ENCODE results near the gene TCERG1L.

Gene TCERG1L

GRCh38 chr10:131315344-131315743 is 3.8 kb upstream of the TCERG1L start:
- DNase-seq = no peak

DNA sequence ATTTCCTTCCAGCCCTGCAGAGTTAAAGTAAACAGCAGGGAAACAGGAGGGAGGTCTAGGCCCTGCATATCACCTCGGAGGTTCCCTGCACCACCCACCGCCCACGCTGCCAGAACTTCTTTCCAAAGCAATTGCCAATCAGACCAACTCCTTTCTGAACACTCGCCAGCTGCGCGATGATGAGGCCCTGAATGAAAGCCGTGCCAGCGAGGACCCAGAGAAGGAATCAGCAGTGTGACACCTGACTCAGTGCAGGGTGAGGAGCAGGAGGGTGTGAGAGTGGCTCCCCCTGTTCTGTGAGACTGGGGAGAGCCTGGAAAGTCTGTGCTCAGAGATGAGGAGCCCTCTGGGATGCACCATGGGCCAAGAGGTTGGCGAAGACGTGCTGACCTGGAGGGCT is 3.3 kb upstream of the TCERG1L start:
- DNase-seq = no peak

DNA sequence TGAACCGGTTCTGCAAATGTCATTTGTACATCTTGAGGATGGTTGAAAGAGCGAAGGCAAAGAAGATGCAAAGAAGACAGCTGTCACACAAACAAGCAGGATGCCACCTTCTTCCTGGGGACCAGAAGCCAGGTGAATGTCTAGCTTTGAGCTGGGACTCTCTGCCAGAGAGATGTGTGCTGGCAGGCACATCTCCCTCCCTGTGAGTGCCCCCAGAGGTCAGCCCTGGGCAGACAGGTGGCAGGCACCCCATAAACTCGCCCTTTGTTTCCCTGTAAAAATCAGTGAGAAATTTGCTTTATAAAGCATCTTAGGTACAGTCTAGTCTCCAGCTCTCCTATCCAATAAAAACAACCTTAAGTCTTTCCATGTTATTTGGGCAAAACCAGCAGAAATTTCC is 2.6 kb upstream of the TCERG1L start:
- no peak for DNase-seq

- DNase-seq = no peak
These were observed 1.9 kb upstream of the TCERG1L start for GRCh38 chr10:131313377-131313776.

DNA sequence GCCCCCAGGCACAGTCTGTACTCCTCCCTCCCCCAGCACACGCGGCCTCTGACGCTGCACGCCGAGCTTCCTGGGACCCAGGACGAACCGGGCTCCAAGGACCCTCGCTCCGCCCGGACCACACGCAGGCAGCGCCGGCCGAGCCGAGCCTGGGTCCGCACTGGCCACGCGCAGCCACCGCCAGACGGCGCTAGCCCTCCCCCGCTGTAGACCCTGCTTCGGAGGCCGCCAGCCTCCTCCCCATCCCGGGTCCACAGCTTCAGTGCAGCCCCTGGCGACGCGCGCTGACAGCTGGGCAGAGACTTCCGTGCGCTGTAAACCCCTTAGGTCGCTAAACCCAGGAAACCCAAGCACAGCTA is 936 bp upstream of the TCERG1L start:
- peak; percentile 41 for DNase-seq

GRCh38 chr10:131311402-131311660 is 190 bp downstream of the TCERG1L start:
- no peak for DNase-seq

DNA sequence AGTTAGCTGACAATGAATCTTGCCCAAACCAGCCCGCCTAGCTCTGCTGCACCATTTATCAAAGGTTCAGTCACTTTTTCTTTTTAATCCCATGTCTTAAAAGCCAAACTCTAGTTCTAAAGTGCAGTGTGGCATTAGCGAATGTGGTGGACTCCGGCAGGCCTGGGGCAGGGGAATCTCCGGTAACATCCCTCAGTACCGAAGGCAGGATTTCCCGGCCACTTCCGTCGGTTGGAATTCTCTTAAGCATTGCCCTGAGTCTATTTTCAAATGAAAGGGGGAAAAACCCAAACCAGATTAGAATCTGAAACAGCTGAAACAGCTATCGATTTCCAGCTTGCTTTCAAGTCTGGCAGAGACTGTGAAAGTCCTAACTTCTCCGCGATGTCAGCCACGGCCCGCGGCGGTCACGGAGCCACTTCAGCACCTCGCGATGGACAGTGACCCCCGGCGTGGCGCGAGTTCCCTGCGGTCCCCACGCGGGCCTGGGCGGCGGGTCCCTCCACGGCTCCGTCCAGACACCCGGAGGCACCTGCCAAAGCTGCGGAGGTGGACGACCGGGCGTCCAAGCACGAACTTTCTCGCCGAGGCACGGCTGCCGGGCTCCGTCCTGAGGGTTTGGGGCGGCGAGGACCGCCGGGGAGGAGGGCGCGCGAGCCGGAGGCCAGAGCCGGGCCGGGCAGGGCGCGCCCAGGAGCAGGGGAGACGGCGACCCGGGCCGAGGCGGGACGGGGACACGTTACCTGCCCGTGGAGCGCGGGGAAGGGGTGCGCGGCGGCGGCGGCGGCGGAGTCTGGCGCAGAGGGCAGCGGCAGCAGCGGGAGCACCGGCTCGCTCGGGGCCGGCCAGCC is 745 bp downstream of the TCERG1L start:
- no peak for DNase-seq

GRCh38 chr10:131310142-131310541 is 1.4 kb downstream of the TCERG1L start:
- no peak for DNase-seq

GRCh38 chr10:131300508-131300907 is 11.0 kb downstream of the TCERG1L start:
- DNase-seq = no peak

DNA sequence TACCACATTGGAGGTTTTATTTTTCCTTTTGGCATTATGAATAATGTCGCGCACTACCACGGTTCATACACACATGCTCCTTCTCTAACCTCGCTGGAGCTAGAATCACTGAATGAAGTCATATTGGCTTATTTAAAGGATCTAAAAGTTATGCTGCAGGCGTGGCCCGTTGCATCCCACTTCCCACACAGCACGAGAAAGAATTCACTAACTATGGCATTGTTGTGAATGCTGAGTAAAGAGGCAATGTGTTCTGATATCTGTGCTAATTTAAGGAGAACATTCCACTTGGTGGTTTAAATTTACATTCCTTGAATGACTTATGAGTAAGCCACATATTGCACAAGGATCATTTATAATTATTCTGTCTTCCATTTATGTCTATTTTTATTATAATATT is 20.7 kb downstream of the TCERG1L start:
- no peak for DNase-seq

GRCh38 chr10:131288648-131289047 is 22.9 kb downstream of the TCERG1L start:
- DNase-seq = no peak

- no peak for DNase-seq
These were observed 28.6 kb downstream of the TCERG1L start for GRCh38 chr10:131282961-131283360.

- DNase-seq = no peak
These were observed 31.4 kb downstream of the TCERG1L start for GRCh38 chr10:131280101-131280500.

DNA sequence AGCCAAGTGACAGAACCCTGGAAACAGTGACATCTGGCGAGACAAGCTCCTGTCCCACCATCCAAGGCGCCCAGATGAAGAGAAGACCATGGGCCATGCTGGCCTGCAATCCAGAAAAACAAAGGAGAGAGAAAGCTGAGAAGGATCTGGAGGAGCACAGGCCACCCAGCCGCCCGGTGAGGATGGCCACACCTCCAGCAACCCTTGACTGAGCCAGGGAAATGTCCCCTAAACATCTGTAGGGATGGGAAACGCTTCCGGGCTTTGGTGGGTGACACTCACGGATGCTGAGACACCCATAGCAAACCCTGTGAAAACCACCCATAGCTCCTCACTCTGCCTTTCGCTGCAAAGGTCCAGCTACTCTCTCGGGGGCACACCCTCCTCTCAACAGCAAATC is 32.0 kb downstream of the TCERG1L start:
- DNase-seq = no peak

DNA sequence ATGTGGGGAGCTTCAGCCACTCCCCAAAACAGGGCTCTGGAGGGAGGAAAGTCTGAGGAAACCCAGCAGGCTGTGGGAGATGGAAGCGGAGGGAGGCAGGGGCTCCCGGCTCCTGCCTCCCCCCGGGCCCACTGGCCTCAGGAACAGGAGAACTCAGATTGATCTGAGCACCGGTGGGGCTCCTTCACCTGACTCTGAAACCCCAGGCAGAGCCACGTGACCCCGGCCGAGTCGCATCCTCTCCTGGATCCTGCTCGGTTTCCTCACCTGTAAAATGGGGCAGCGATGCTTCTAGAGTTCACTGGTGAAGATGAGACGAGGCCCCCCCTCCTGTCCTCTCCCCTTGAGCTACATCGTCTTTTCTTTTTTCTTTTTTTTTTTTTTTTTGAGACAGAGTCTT is 33.6 kb downstream of the TCERG1L start:
- DNase-seq = no peak

DNA sequence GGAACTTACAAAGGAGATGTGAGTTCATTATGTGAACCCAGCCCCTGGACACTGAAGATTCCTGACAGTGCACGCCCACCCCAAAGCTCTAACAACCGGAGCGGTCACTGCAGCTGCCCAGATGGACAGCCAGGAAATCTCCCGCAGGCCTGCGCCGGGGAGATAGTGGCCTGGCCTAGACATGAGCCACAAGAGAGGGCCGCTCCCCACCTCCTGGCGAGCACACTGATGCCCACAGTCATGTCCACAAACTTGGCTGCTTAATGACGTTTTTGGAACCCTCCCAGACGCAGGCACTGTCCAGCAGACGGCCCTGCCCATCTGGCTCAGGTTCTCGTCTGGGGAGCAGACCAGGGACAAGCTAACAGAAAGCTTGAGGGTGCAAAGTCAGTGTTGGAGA is 34.2 kb downstream of the TCERG1L start:
- DNase-seq = no peak

DNA sequence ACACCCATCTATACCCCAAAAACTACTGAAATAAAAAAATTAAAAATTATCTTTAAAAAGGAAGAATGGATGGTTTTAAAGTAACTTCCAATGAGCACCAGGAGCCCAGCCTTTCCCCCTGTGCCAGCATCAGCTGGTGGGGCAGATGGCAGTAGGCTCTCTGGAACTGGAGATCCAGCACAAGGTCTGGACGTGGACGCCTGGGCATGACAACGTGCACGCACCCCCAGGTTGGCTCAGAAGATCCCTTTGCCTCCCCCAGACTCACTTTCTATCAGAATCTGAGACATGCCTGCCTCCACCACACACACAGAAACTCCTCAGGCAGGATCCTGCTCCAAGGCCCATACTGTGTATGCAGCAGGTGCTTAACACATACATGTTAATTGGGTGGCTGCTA is 35.8 kb downstream of the TCERG1L start:
- no peak for DNase-seq

DNA sequence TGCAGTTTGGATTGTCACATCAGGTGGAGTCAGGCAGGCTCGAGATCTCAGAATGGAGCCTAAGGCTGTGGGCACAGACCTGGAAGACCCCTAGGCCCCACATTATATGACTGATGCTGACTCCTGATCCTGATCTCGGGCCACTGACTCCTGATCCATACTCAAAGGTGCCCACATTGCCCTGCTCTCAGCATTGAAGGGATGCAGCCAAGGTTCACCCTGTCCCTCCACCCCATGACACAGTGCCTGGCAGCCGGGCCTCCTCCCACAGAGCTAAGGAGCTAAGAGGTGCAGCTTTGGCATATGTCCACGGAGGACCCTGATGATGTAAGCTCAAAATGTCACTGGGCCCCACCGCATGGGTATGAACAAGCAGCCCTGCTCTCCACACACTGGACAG is 36.6 kb downstream of the TCERG1L start:
- no peak for DNase-seq

GRCh38 chr10:131274133-131274880 is 37.2 kb downstream of the TCERG1L start:
- no peak for DNase-seq

DNA sequence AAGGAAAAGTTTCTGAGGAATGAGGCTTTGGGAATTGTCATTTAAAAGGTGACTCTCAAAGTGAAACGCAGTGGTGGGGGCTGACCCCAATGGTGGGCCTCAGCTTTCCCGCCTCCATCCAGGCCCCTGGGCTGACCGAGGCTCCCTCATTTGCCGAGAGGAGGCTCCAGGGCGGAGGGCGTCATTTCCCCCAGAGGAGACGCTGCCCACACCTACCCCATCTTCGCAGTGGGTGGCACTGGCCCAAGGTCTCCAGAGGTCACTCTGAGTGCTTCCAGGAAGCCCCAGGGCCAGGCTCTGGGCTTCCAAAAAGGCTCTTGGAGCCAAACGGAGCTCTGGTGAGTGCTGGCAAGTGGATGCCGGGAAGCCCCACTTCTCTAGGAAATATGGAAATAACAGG is 38.0 kb downstream of the TCERG1L start:
- DNase-seq = no peak

DNA sequence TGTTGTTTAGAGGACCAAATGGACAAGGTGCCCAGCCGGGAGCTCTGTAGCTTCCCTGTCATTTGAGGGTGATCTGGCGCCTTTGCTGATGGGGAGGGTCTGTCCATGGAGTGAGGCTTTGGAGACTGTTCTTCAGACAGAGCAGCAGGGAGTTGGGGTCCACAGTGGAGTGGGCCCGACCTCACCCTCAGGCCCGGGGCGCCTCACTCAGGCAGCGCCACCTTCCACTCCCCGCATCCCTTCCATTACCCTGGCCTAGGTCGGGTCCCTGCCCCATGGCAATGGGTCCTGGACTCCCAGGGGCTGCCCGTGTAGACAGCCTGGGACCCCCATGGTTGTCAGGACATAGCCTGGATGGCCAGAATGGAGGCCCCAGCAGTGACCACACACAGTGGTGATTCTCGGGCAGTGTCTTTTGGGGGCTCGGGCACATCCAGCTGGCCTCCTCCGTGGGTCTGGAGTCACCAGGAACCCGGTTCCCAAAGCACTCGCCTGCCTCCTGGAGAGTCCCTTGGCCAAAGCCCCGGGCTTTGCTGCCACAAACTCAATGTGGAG is 38.5 kb downstream of the TCERG1L start:
- DNase-seq = no peak

GRCh38 chr10:131271966-131272365 is 39.6 kb downstream of the TCERG1L start:
- no peak for DNase-seq

DNA sequence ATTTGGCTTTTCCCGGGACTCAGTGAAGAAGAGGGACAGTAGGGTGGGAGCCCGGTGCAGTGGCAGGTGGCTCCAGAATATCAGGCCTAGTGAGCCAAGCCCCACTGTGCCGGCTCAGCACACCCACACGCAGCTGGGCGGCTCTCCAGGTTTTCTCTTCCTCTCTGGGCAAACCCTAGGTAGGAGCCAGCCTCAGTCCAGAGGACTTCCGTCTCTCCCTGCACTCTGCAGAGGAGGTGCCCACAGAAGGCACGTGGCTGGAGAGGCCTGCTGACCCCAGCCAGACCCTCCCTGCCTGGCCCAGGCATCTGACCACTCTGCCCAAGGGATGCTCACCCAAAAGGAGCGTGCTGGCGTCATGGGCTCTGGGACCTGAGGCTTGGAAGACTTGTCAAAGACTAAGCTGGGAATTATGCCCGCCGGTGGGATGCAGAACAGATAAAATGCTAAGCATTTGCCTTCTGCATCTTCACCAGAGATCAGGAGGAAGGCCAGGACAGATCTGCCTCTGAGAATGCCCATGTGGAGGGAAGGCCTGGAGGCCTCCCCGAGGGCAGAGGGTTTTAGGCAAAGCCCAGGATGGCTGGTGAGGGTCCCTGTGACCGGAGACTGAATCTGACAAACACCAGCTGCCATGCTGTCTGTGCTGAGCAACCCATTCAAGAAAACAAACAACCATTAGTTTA is 40.2 kb downstream of the TCERG1L start:
- DNase-seq = no peak

Data from NCI-H82 (cell line).